HG03175 (cell line): ENCODE measurements around the gene CCR7.

Source experiments
- ATAC-seq: cut with Tn5 transposase; IDR thresholded peaks from one replicate; pipeline ENCODE4 v1.9.1; 2021; ENCODE audit warnings: mild to moderate bottlenecking, moderate library complexity; ENCODE audit not compliant: unreplicated experiment

CCR7 gene

DNA sequence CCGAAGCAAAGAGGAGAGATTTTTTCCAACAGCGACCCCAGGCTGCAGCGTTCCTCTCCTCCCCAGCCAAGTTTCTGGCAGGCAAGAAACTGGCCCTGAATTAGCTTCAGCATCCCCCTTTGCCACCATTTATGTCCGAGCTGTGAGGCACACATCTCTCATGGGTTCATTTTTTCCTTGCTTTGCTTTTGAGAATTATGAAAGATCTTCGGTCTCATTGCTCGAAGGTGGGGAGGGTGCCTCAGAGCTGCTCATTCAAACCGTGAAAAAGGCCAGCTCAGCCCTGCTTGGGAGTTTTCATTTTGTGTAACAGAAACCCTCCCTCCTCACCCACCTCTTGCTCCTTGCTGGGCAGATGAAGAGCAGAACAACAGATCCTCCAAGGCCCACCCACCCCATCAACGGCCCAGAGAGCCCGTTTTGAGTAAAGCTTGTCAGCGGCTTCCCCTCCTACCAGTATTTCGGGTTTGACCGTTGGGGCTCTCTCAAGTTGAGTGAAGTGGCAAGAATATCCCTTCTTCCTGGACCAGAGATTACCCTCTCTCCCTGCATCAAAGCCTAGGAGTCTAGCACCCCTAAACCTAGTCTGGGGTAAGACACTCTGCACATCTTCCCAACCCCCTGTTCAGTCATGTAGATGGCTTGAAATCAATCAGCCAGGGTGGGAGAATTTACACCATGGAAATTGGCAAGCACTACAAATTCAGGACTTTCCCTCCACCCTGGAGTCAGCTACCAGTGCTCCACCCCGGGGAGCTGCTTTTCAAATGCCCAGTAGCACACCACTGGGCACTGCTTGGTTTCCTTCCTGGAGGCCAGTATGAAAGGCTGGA is 1.8 kb downstream of the CCR7 start:
- no peak for ATAC-seq

DNA sequence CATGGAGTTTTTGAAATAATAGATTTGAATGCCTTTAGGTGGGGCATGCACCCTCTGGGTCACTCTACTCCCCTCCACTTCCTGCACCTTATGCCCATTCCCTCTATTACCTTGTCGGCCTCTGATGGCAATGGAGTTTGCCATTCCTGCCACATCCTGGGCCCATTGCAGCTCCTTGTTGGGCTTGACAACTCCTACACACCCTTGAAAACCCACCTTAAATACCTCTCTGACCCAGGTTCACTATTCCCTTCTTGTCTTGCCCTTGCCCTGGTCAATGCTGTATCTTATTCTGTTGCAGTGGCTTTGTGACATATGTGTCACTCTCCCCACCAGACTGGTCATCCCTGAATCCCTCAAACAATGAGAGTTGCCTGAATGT is 2.4 kb downstream of the CCR7 start:
- ATAC-seq, result no peak

DNA sequence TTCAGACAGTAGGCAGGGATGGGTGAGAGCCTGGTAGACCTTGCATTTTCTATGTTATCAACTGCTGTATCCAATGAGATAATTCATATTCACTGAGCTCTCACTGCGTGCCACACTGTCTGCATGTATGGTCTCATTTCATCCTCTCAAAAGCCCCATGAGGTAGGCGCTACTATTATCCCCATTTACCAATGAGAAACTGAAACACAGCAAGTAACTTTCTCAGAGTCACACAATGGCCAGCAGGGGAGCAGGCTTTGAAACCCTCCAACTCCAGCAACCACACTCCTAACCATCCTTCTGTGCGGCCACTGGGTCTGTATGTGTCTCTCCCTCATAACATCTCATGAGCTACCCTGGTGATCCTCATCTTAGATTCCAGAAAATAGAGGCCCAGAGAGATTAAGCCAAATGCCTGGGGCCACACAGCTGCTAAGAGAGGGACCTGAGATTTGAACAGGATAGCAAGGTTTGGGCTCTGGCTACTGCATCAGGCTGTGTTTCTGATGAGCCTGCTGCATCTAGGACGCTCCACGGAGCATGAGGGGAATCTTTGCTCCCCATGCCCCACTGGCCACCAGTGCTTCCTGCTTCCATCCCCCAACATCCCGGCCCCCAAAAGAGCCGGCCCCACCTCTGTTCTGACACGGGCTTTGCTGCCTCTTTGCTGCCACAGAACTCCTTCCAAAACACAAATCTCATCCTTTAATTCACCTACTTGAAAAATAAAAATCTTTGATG is 3.2 kb downstream of the CCR7 start:
- peak; percentile 47 for ATAC-seq

DNA sequence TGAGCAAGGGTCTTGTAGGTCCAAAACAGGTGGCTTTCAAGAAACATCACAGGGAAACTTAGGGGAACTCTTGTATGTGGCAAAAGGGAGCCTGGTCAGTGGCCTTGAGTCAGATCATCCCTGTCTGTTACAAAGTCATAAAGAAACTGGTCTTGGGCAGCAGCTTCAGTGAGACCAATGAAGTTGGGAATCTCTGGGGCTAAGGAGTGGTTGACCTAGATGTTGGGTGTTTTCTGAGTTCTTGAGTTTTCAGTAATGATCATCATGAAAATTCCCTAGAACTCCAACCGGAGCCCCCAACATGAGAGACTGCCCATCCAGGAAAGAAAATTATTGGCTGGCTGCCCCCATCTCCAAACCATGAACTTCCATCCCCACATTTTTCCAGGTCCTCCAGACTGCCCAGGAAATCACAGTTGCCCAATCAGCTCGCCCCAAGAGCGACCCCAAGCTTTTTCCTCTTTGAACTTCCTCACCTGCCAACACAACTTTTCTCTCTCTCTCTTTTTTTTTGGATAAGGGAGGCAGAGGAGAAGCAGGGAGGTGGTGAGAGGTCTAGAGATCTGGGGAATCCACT is 3.9 kb downstream of the CCR7 start:
- ATAC-seq, result peak; percentile 21

DNA sequence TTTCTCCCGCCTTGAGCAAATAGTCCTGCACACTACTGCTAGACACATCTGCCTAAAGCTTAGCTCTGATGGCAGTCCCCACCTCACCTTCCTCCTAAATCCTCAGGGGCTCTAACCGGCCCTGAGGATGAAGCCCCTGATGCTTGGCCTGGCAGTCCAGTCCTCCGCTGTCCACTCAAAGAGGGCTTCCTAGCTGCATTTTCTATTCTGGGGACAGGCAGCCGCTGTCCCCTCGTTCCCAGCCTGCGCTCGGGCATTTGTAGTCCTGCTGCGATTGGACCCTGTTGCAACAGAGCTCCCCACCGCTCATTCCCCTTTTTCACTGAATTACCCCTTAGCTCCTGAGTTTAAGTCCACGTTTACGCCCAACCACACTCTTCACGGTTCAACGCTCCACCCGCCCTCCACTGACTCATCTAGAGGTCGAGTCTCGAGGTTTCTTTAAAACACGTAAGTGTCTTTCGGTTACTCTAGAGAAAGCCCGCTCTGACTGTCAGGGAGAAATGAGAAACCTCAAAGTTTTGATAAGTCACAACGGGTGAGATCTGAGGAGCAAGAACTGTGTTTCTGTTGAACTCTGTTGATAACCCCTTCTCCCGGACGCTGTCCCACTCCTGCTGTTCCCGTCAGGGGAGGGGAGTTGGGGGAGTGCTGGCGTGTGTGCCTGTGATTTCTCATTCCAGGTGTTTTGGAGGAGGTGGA is 4.5 kb downstream of the CCR7 start:
- ATAC-seq, result peak; percentile 63

DNA sequence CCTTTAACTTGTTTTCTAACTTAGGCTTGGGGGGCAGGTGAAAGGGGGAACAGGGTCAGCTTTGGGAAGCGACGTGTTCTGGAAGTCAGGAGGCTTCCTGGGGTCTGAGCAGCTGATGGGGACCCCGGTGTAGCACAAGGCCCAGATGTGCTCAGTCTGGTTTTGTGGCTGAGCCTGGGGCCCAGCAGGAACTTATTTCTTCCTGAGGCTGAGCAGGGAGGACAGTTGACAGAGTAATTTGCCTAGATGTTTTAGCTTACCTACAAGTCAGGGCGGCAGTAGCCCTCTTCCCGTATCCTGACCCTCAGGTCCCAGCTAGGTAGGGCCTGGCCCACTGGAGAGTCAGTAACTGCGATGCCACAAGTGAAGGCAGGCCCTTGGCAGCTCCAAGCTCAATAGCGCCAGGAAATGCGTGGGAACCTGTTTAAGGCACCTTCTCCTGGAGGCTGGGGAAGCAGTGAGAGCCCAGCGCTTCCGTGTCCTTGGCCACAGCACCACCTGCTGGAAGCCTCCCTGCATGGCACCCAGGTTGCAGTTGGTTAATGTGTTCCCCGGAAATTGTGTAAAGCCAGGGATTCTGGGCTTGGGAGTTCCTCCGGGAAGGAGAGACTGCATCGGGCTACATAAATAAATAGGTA is 5.2 kb downstream of the CCR7 start:
- ATAC-seq, result no peak

DNA sequence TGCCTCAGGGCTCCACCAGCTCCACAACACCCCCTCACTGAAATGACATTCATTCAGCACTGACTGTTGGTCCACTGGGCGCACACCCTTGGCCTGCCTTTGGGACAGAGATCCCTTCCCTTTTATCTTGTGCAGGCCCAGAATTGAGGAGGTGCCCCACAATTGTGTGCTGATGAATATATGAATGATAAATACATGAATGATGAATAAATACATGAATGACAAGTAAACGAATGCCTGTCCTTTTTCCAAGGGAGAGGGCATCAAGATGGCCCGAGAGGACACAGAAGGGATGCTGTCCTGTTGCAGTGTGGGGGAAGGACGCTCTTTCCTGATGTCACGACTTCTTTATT is 5.7 kb downstream of the CCR7 start:
- no peak for ATAC-seq

DNA sequence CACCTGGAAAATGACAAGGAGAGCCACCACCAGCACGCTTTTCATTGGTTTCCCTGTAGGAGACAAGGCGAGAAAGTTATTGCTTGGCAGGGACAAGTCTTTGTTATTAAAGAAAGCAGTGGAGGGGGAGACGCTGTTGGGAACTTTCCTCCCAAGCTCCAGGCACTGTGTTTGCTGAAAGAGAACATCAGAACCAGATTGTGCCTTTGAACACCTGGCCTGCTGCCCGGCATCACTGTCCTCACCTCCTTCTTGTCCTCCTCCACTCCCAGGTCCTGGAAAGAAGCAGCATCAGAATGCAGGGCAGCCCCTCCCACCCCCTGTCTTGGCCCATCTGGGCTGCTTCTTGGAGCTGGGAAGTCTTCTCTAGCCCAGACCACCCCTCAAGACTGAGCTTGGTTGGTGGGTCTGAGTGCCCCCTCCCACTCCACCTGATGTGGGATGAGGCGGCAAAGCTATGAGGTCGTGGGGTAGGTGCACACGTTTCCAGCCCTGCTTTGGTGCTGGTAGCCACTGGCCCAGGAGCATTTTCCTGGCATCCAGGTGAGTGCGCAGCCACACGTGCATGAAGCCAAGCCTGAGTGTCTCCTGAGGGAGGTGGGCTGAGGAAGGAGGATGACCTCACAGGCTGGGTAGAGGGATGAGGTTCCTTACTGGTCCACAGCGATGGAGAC is 6.2 kb downstream of the CCR7 start:
- ATAC-seq, result no peak

DNA sequence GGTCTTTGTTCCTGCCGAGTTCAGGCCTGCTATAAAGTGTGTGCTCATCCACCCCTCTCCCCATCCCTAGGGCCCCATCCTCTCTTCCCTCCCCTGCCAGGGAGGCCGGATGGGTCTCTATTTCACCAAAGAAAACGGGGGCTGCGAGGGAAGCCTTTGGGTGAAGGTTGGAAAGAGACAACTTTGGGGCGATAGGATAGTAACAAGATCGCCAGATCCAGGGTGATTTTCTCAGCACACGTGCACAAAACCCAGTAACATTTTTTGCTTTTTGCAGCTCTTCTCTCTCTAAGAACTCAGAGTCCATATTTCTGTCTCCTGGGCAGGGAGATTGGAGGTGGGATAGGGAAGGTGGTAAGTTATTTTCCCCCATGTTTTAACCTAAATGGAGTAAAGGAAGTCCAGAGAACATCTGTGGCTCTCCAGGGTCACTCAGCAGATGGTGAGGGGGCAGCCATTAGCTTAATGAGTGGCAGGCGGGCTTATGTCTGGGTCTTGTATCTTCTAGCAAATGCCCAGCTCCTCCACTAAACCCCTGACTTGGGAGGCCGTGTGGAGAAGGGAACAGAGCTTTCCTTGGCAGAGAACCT is 6.9 kb downstream of the CCR7 start:
- no peak for ATAC-seq

DNA sequence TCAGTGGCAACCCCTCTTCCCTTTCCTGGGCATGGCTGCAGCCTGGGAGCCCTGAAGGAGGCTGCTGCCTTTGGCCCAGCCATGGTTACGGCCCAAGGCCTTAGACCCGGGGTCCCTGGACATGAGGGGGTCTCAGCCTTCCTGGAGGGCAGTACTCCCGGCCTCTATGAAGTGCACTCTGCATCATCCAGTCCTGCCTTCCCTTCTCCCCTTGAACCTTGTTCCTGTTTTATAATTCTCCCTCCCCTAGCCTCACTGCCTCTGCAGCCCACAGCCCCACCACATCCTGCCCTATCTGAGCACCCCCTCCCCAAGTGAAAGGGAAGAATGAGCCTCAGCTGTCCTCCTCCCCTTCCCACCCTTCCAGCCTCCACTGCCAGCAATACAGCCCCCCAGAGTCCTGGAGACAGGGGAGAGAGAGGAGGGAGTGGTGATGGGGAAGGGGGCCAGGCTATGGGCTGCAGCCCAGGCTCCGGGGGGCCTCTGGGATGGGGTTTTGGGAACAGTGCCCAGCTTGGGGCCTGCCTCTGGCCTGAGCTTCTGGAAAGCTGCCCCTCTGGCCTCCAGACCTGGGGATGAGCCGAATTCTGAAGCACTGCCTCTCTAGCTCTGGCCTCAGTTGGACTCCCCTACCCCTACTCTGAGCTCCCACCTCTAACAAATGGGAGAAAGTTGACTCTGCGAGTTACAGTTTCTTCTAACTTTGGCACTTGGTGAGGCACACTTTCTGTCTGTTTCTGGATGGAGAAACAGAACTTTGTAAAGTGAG is 7.6 kb downstream of the CCR7 start:
- no peak for ATAC-seq

DNA sequence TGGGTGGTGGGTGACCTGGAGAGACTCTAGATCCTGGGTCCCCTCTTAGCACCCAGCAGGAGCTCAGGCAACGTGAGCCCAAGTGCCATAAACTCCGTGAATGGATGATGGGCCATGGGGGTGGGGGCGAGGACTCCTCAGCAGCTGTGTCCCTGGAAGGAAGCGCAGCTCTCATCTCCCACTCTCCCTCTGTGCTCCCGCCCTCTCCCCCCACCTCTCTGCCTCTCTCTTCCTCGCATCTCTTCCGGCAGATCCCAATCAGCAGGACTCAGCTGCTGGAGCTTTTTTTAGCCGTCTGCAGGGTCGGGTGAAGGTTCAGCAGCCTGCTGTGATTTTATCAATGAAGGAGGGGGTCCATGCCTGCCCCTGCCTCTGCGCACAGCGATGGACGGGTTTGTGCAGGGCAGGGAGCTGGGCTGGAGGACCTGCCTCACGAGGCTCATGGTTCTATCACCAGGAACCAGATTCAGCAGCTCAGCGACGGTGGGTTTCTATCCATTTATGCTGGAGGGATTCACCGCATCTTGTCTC is 8.3 kb downstream of the CCR7 start:
- ATAC-seq, result no peak

DNA sequence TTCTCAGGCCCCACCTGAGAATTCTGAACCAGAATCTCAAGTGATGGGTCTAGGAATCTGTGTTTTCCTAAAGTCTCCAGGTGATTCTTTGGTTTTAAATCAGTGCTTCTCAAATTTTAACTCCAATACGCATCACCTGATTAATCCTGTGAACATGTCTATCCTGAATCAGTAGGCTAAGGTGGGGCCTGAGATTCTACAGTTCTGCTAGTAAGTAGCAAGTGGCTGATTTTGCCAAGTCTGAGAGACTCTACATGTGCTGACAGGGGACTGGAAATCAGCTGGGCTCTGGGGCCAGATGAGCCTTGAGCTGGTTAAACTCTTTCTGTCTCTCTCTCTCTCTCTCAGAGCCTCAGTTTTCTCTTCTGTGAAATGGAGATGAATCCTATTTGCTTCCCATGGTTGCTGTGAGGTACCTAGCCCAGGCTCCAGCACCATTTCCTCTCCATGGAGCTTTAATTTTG is 9.0 kb downstream of the CCR7 start:
- ATAC-seq, result no peak

DNA sequence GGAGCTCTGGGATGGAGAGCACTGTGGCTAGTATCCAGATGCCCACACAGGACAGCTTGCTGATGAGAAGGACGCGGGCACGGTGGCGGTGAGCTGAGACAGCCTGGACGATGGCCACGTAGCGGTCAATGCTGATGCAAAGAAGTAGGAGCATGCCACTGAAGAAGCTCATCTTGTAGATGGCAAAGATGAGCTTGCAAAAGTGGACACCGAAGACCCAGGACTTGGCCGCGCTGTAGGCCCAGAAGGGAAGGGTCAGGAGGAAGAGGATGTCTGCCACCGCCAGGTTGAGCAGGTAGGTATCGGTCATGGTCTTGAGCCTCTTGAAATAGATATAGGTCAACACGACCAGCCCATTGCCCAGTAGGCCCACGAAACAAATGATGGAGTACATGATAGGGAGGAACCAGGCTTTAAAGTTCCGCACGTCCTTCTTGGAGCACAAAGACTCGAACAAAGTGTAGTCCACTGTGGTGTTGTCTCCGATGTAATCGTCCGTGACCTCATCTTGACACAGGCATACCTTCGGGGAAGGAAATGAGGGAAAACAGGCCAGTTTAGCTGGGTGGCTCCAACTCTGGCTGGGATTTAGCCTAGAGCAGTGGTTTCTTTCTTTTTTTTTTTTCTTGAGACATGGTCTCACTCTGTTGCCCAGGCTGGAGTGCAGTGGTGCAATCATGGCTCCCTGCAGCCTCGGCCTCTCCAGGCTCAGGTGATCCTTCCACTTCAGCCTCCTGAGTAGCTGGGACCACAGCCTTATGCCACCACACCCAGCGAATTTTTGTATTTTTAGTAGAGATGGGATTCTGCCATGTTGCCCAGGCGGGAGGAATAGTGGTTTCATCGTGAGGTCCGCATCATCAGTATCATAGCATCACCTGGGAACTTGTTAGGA is 9.7 kb downstream of the CCR7 start:
- no peak for ATAC-seq

DNA sequence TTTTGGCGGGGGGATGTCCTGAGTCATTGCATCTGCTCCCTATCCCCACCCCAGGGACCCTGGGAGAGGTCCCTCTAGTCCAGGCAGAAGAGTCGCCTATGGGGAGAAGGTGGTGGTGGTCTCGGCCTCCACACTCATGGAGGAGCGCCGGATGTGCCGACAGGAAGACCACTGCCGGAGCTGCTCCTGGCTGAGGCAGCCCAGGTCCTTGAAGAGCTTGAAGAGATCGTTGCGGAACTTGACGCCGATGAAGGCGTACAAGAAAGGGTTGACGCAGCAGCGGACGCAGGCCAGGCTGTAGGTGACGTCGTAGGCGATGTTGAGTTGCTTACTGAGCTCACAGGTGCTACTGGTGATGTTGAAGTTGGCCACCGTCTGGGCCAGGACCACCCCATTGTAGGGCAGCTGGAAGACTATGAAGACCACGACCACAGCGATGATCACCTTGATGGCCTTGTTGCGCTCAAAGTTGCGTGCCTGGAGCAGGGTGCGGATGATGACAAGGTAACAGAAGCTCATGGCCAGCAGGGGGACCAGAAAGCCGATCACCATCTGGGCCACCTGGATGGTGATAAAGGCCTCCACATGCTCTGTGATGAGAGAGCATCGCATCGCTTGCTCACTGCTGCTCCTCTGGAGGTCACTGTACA is 10.5 kb downstream of the CCR7 start:
- no peak for ATAC-seq

DNA sequence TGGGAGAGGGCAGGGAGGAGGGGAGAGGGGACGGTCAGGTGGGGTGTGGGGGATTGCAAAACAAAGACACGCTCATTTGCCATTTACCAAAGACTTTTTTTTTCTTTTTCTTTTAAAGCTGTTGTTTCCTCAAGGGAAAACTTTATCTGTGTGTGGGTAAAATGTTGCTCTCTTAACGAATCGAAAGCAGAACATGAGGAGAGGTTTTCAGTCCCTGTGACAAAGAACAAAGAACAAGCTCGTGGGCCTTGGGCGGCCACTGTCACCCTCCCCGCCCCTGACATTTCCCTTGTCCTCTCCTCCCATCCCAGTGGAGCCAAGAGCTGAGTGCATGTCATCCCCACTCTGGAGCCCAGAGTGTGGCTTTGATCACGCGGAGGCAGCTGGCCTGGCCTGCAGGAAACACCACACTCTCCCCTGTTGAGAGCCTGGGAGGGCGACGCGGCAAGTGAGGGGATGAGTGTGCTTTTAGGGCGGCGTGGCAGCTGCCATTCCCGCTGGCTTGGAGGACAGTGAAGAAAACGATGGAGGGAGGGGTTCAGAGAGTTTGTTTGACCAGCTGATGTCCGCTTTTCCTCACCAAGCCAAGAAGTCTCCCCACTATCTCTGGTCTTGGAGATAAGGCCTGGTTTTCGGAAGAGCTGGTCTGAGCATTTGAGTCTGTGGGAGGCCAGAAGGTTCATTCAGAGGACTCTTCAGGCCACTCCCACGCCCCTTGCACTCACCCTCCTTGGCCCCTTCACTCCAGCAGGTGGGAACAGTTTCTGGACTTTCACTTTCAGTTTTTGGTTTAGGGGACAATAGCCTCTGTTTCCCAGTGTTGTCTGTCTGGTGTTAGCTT is 11.4 kb downstream of the CCR7 start:
- ATAC-seq, result no peak

DNA sequence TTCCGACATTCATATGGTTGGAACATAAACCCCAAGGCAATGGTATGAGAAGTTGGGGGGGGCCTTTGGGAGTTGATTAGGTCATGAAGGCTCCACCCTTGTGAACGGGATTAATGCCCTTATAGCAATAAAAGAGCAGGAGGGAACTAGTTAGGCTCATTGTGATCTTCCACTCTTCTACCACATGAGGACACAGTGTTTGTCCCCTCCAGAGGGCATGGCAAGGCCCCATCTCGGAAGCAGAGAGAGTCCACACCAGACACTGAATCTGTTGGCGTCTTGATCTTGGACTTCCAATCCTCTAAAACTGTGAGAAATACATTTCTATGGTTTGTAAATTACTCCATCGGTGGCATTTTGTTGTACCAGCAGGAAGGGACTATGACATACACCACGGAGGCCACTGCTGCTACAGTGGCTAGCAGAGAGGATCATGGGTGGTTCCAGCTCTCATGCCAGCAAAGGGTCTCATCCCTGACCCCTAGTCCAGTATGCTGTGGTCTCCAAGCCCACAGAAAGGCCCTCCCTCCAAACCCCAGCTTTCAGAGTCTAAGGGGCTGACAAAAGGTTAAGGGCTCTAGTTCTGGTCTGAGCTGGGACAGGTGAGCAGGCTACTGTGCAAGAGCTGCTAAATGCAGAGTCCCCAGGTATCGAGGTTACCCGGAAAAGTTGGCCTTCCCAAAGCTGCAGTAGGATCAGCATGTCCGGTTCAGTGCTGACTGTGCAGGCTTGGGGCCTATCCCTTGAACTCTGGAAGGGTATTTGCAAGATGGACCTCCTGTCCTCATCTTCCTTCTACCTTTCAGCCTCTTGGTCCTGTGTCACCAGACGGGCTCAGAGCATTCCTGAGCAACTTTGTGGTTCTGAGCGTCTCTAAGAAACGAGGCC is 12.2 kb downstream of the CCR7 start:
- ATAC-seq, result no peak
